Activated CD4-positive, alpha-beta T cell treated with anti-CD3 and anti-CD28 coated beads, Interleukin-2, amount 50 U/mL, for 48 hours (primary cell): ENCODE results near the gene DNAJC3.
"Not testable (repeated sequence)": the region's sequence is repeated elsewhere in the genome, so short reads cannot be mapped to it uniquely, and the experiment has no call there.

Source experiments
- DNase-seq, 2 experiments: peaks; one replicate each; pipeline ENCODE4 v3.0.0-alpha.2; 2020

DNAJC3 gene

GRCh38 chr13:95676105-95676761 is 706 bp upstream of the DNAJC3 start:
- DNase-seq = peak; percentile 19 to 28

DNA sequence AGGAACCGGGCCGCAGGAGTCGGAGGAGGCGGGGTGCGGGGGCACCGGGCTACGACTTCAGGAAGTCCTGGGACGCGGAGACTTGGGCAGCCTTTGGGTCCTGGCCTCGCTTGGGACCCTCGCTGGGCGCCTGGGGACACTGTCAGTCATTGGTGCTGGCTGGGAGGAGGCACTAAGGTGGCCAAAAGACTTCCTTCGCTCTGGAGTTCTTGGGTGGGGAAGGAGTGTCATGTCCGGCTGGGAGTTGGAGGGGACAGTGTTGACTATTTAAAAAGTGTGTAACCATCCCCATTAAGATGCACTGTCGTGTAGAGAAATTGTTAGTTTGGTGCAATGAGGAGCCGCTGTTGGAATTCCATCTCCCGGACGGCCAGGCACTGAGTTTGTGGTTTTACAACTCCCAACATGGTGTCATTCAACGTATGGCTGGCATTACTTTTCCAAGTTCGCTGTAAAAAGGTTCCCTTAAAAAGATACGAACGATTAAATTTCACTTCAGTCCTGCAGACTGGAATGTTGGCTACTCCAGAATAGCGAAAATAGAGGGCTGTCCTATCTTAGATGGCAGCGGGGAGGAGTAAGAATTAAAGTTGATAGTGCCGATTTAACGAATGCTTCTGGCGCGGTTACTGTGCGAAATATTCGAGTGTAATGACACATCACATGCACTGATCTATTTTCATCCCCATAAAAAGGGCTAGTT is 776 bp downstream of the DNAJC3 start:
- DNase-seq = peak in 1 of 2 experiments; percentile 11

DNA sequence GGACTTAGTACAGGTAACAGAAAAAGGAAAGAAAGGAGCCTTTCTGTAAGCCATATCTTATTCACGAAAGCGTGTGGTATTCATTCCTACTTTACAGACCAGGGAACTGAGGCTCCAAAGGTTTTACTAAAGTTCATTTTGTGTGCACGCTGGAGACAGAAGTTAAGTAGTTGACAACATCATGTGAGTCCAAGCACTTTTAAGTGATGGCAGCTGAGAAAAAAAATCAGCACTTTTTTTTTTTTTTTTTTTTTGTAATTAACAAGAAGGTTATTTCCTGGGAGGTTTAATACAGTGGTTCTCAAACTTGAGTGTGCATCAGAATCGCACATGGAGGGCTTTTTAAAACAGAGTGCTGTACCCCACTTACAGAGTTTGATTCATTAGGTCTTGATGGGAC is 2.0 kb downstream of the DNAJC3 start:
- DNase-seq = no peak

GRCh38 chr13:95679722-95680121 is 2.8 kb downstream of the DNAJC3 start:
- no peak for DNase-seq

DNA sequence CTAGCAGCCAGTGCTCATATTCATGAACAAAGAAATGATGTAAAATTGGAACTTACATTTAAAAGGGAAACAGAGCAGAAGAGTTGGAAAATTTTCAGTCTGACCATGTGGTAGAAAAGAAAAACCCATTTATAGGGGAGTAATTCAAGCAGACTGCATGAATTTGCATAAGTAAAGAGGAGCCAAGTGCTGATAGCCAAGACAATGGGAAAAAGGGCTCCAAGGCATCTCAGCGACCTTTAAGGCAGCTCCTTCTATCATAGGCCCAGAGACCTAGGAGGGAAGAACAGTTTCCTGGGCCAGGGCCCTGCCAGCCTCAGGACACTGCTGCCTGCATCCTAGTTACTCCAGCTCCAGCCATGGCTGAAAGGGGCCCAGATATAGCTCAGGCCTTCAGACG is 7.5 kb downstream of the DNAJC3 start:
- DNase-seq = no peak

GRCh38 chr13:95684960-95685359 is 8.0 kb downstream of the DNAJC3 start:
- DNase-seq = not testable (repeated sequence)

DNA sequence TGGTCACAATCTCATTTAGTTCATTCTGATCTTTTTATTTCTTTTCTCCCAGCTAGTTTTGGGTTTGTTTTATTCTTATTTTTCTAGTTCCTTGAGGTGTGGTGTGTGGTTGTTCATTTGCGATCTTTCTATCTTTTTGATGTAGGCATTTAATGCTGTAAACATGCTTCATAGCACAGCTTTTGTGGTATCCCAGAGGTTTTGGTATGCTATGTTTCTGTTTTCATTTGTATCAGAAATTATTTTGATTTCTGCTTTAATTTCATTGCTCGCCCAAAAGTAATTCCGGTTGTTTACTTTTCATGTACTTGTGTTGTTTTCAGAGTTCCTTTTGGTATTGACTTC is 12.6 kb downstream of the DNAJC3 start:
- no peak for DNase-seq

DNA sequence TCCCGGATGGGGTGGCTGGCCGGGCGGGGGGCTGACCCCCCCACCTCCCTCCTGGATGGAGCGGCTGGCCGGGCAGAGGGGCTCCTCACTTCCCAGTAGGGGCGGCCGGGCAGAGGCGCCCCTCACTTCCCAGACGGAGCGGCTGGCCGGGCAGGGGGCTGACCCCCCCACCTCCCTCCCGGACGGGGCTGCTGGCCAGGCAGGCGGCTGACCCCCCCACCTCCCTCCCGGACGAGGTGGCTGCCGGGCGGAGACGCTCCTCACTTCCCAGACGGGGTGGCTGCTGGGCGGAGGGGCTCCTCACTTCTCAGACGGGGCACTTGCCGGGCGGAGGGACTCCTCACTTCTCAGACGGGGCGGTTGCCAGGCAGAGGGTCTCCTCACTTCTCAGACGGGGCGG is 14.0 kb downstream of the DNAJC3 start:
- not testable (repeated sequence) for DNase-seq

DNA sequence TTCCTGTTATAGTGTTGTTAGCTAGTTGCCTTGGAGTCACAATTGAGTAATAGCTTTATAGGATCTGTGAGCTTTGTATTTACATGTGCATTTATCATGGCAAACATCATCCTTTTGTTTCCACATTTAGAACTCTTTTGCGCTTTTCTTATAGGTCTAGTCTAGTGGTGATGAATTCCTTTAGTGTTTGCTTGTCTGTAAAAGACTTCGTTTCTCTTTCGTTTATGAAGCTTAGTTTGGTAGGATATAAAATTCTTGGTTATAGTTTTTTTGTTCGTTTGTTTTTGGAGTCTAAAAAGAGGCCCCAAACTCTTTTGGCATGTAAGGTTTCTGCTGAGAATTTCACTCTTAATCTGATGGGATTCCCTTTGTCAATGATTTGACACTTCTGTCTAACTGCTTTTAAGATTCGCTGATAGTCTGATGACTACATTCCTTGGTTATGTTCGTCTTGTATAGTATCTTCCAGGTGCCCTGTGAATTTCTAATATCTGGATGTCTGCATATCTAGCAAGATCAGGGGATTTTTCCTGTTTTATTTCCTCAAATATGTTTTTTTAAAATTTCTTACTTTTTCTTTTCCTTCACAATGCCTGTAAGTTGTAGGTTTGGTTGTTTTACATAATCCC is 20.2 kb downstream of the DNAJC3 start:
- DNase-seq = no peak

GRCh38 chr13:95698047-95698749 is 21.3 kb downstream of the DNAJC3 start:
- no peak for DNase-seq

DNA sequence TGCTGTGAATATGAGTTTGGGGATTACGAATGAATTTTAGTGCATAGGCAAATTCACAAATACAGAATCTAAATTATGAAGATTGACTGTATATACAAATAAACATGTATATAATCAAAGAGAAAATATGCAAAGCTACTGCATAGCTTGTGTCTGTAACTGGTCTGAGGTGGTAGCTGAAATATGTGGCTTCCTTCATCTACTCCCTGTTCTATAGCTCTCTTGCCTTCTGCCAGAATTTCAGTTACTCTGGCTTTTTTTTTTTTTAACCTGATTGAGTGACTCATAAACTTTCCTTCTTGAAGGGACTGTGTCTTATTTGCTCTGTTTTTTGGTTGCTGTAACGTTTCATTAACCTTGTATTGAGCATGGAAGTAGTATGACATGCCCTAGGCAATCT is 26.6 kb downstream of the DNAJC3 start:
- no peak for DNase-seq

GRCh38 chr13:95704510-95704909 is 27.6 kb downstream of the DNAJC3 start:
- DNase-seq = no peak

GRCh38 chr13:95706356-95706755 is 29.4 kb downstream of the DNAJC3 start:
- no peak for DNase-seq

- DNase-seq = no peak
These were observed 30.1 kb downstream of the DNAJC3 start for GRCh38 chr13:95707035-95707434.

GRCh38 chr13:95707442-95708390 is 30.8 kb downstream of the DNAJC3 start:
- DNase-seq = no peak

- no peak for DNase-seq
These were observed 31.4 kb downstream of the DNAJC3 start for GRCh38 chr13:95708391-95708774.

DNA sequence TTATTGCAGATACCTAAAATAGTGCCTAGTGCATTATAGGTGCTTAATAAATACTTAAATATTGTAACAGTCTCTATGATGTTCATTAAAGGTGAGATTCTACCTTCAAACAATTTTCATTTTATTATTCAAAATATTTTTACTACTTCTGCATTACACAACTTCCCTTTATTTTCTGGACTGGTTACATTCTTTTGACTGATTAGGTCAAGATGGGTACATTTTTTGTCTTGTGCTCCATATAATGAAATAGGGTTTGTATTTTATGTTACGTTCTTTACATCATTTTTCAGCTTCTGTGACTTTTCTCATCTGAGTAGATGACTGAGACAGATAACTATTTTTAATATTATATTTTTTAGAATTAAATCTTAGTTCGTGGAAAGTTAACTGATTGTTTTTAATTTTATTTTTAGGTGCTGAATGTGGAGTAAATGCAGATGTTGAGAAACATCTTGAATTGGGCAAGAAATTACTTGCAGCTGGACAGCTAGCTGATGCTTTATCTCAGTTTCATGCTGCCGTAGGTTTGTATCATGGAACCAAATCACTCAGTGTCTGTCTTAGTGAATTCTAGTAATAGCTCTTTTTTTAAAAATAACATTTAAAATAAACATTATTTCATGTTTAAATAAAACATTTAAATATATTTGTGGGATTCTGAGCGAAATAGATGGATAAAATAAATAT is 32.0 kb downstream of the DNAJC3 start:
- DNase-seq = no peak

DNA sequence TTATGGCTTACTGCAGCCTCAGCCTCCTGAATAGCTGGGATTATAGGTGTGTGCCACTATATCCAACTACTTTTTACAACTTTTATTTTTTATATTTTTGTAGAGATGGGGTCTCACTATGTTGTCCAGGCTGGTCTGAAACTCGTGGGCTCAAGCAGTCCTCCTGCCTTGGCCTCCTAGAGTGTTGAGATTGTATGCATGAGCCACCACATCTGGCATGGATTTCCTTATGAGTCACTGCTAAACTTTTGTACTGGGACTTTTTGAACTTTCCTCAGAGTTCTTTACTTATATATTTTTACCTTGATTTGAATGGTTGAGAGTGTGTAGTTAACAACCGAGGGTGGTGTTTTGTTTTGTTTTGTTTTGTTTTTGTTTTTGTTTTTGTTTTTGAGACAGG is 33.4 kb downstream of the DNAJC3 start:
- DNase-seq = no peak

DNA sequence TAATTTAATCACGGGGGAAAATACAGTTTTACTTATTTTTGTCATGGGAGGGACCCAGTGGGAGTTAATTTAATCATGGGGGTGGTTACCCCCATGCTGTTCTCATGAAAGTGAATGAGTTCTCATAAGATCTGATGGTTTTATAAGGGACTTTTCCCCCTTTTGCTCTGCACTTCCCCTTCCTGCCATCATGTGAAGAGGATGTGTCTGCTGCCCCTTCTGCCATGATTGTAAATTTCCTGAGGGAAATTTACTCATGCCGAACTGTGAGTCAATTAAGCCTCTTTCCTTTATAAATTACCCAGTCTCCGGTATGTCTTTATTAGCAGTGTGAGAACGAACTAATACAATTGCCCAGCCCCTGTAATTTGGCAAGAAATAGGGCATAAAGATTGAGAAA is 35.9 kb downstream of the DNAJC3 start:
- not testable (repeated sequence) for DNase-seq

DNA sequence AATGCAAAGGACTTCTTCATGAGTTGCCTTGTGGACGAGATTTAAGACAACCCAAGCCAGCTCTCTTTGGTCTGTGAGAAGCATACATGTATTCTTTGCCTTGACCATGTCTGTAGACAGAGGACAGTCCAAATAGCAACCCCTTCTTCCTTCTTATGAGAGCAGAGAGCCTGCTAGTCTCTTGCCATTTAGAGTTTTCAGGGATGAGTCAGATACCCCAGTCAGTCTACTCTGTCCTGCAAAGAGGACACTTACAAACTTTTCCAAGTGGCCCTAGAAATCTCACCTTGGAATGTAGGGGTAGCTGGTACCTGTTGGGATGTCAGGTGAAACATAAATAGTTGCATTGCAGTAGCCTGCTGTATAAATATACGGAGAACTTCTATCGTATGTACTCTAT is 36.7 kb downstream of the DNAJC3 start:
- no peak for DNase-seq

DNA sequence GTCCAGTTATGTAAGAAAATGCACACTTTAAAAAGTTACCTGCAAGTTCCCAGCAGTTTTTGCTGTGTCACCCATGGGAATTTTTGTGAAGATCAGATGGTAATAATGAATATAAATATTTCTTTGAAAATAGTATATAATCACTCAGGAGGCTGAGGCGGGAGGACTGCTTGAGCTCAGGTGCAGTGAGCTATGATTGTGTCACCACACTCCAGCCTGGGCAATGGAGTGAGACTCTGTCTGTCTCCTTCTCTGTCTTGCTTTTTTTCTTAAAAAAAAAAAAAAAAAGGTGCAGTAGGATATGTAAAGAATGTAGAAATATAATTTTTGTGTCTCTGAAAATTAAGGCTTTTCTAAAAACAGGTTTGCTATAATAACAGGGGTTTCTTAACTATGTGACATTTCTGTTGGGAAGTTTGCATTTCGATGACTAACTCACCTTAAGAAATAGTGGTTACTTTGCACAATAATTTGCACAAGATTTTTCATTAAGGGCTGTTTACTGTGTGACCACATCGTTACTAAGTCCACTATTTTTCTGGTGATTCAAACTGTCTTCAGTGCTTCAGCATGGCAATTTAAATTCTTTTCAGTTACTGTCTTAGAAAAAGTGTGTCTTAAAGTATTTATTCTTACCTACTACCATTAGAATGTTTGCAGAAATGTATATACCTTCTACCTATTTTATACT is 37.3 kb downstream of the DNAJC3 start:
- no peak for DNase-seq
